WI38 (cell line): ENCODE measurements around the gene HOXC9.

ENCODE experiments used
- H3K4me3 ChIP-seq: 2 replicates; pipeline ENCODE4 v1.5.1; 2011; ENCODE audit warnings: low read depth, mild to moderate bottlenecking, control low read depth, low read length
- TF ChIP-seq, protein P1 (sequence below): IDR thresholded peaks from 2 replicates; pipeline ENCODE4 v1.5.1; 2012; ENCODE audit warnings: low read depth, mild to moderate bottlenecking, control low read depth, low read length

HOXC9 gene

DNA sequence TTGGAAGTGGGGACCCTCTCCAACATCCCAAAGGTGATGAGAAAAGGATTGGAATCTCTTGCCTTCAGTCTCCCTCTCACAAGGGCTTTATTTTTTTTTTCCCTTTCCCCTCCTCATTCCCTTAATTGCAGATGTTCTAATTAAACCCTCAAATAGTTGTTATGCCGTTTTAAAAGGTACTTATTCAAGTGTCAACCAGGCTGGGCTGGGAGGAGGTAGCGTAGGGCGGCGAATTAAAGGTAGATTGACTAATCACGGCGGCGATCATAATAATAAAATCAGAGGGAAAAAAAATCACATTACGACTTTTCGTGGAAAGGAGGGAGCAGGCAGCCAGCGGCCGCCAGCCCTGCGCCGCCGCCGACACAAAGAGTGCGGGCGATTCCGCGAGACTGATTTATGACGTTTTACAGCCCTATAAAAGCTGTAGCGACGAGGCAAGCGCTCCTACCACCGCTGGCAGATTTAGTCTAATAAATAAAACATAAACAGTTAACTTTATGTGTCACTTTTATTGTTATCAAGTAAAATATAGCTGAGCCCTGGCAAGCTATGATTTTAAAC, 52.0 kb downstream of the HOXC9 start:
- H3K4me3 ChIP-seq: no peak overlapping the region
- TF ChIP-seq, protein P1, sequence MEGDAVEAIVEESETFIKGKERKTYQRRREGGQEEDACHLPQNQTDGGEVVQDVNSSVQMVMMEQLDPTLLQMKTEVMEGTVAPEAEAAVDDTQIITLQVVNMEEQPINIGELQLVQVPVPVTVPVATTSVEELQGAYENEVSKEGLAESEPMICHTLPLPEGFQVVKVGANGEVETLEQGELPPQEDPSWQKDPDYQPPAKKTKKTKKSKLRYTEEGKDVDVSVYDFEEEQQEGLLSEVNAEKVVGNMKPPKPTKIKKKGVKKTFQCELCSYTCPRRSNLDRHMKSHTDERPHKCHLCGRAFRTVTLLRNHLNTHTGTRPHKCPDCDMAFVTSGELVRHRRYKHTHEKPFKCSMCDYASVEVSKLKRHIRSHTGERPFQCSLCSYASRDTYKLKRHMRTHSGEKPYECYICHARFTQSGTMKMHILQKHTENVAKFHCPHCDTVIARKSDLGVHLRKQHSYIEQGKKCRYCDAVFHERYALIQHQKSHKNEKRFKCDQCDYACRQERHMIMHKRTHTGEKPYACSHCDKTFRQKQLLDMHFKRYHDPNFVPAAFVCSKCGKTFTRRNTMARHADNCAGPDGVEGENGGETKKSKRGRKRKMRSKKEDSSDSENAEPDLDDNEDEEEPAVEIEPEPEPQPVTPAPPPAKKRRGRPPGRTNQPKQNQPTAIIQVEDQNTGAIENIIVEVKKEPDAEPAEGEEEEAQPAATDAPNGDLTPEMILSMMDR: no peak

- TF ChIP-seq, protein P1: no peak
- H3K4me3 ChIP-seq: no peak overlapping the region
Measured at GRCh38 chr12:54052438-54053002, 52.6 kb downstream of the HOXC9 start.
